HCT116 (cell line): ENCODE results near the gene KCNQ4. TPM values are rescaled to one million over a fixed set of nuclear protein-coding genes. Genes with fewer than 3 reads are reported as not detected.

Source experiments
- ATAC-seq: fragments of 200-7000 bp; cut with Tn5 transposase; 2 replicates; pipeline ENCODE4 v1.9.1; 2020; ENCODE audit warnings: mild to moderate bottlenecking, moderate library complexity
- BruUV-seq: library from RNA; stranded (reverse); fragments of 400-500 nt; replicated peaks from 2 replicates; lab custom pipeline; 2021; lab: Mats Ljungman, UMichigan
- CTCF ChIA-PET: fragments of 300-600 bp; sonication (Branson Sonifier 250); formaldehyde crosslinking; loops from one replicate; lab custom pipeline; 2021; ENCODE audit warnings: antibody characterized with exemption; lab: Charles Lee
- POLR2A ChIA-PET: fragments of 300-600, 350-600 bp; sonication (Branson Sonifier 250); formaldehyde crosslinking; loops from one replicate; lab custom pipeline; 2021; ENCODE audit warnings: antibody characterized with exemption; lab: Charles Lee
- RAD21 ChIA-PET, 2 experiments: fragments of 300-600 bp; sonication (Branson Sonifier 250); formaldehyde crosslinking; loops; one replicate each; lab custom pipeline; 2023; ENCODE audit warnings: low total read pairs in 2 of 2; ENCODE audit not compliant: uncharacterized antibody in 2 of 2, unreplicated experiment in 2 of 2, low non-redundant PET in 1 of 2; lab: Charles Lee
- DNase-seq: peaks from one replicate; pipeline ENCODE4 v3.0.0-alpha.2; 2010; ENCODE audit warnings: low read depth, low spot score
- H2AFZ ChIP-seq: fragments of 200-600 bp; shearing (Covaris generic), sonication (generic); 2 replicates; pipeline ENCODE4 v1.6.1; 2017; ENCODE audit warnings: low read depth, mixed run types, mixed read lengths, antibody characterized with exemption, low read length; ENCODE audit not compliant: poor library complexity, severe bottlenecking
- H3K27ac ChIP-seq: 2 replicates; pipeline ENCODE4 v1.5.1; 2012; ENCODE audit warnings: low read depth, low read length
- H3K27me3 ChIP-seq: fragments of 200-600 bp; sonication (generic); 2 replicates; pipeline ENCODE4 v1.6.1; 2016; ENCODE audit warnings: mixed run types, low read length, mixed read lengths; ENCODE audit not compliant: insufficient read depth
- H3K36me3 ChIP-seq, 2 experiments: fragments of 200-500 bp in 1 of 2; fragments of 200-600 bp in 1 of 2; sonication (Bioruptor generic) in 1 of 2; sonication (generic) in 1 of 2; 2 replicates each; pipeline versions ENCODE4 v1.5.1 to v1.6.1; 2014 to 2016; ENCODE audit warnings: low read length in 2 of 2, inconsistent platforms in 1 of 2, mixed read lengths in 1 of 2, mixed run types in 1 of 2; ENCODE audit not compliant: insufficient read depth in 2 of 2, control insufficient read depth in 1 of 2
- H3K4me1 ChIP-seq, 2 experiments: fragments of 200-600 bp in 1 of 2; sonication (generic) in 1 of 2; 2 replicates each; pipeline versions ENCODE4 v1.5.1 to v1.6.1; 2012 to 2017; ENCODE audit warnings: low read length in 2 of 2, inconsistent platforms in 1 of 2, mild to moderate bottlenecking in 1 of 2, mixed read lengths in 1 of 2, mixed run types in 1 of 2, moderate library complexity in 1 of 2; ENCODE audit not compliant: insufficient read depth in 2 of 2, control insufficient read depth in 1 of 2
- H3K4me2 ChIP-seq: fragments of 200-600 bp; sonication (generic); 2 replicates; pipeline ENCODE4 v1.6.1; 2017; ENCODE audit warnings: mixed run types, low read length, mixed read lengths
- H3K4me3 ChIP-seq, 2 experiments: fragments of 200-600 bp in 1 of 2; sonication (generic) in 1 of 2; replicated peaks in 1 of 2; 2 replicates each; pipeline ENCODE4 v1.5.1; 2011 to 2016; ENCODE audit warnings: low read length in 2 of 2, control low read depth in 1 of 2, low read depth in 1 of 2, mild to moderate bottlenecking in 1 of 2, mixed read lengths in 1 of 2, mixed run types in 1 of 2
- H3K79me2 ChIP-seq: fragments of 200-600 bp; sonication (generic); 2 replicates; pipeline ENCODE4 v1.6.1; 2017; ENCODE audit warnings: mild to moderate bottlenecking, mixed run types, low read length, moderate library complexity, mixed read lengths; ENCODE audit not compliant: insufficient read depth
- H3K9ac ChIP-seq: fragments of 200-600 bp; sonication (generic); 2 replicates; pipeline ENCODE4 v1.6.1; 2016; ENCODE audit warnings: low read length, mixed read lengths
- H3K9me2 ChIP-seq: fragments of 200-600 bp; sonication (generic), shearing (Covaris generic); 2 replicates; pipeline ENCODE4 v1.6.1; 2017; ENCODE audit warnings: mixed run types, mild to moderate bottlenecking, moderate library complexity; ENCODE audit not compliant: insufficient read depth
- H3K9me3 ChIP-seq, 2 experiments: fragments of 200-500 bp in 1 of 2; fragments of 200-600 bp in 1 of 2; sonication (Bioruptor generic) in 1 of 2; sonication (generic) in 1 of 2; 2 replicates each; pipeline ENCODE4 v1.6.1; 2014 to 2017; ENCODE audit warnings: low read length in 2 of 2, mixed read lengths in 2 of 2, inconsistent platforms in 1 of 2, low read depth in 1 of 2, mild to moderate bottlenecking in 1 of 2, mixed run types in 1 of 2, moderate library complexity in 1 of 2; ENCODE audit not compliant: control insufficient read depth in 1 of 2, insufficient read depth in 1 of 2
- H4K20me1 ChIP-seq: fragments of 200-600 bp; sonication (generic), shearing (Covaris generic); 2 replicates; pipeline ENCODE4 v1.6.1; 2017; ENCODE audit warnings: mixed run types, mild to moderate bottlenecking, moderate library complexity; ENCODE audit not compliant: insufficient read depth
- CBX3 ChIP-seq: IDR thresholded peaks from 2 replicates; pipeline ENCODE4 v1.6.1; 2012; ENCODE audit warnings: low read depth
- CEBPB ChIP-seq: IDR thresholded peaks from 2 replicates; pipeline ENCODE4 v1.6.1; 2012; ENCODE audit warnings: low read depth
- EZH2 ChIP-seq: fragments of 200-600 bp; sonication (generic); IDR thresholded peaks from 2 replicates; pipeline ENCODE4 v1.6.1; 2017; ENCODE audit warnings: antibody characterized with exemption, mixed run types
- EZH2phosphoT487 ChIP-seq: fragments of 200-600 bp; IDR thresholded peaks from 2 replicates; pipeline ENCODE4 v1.6.1; 2018; ENCODE audit warnings: antibody characterized with exemption, borderline replicate concordance
- JUND ChIP-seq: IDR thresholded peaks from 2 replicates; pipeline ENCODE4 v1.6.1; 2012
- POLR2A ChIP-seq: IDR thresholded peaks from 2 replicates; pipeline ENCODE4 v1.7.0; 2011; ENCODE audit warnings: borderline replicate concordance; ENCODE audit not compliant: insufficient read depth, insufficient read length; ENCODE audit errors: extremely low read depth
- POLR2AphosphoS5 ChIP-seq: IDR thresholded peaks from 2 replicates; pipeline ENCODE4 v1.6.1; 2011; ENCODE audit warnings: mild to moderate bottlenecking, low read depth, low read length, moderate library complexity
- RAD21 ChIP-seq: IDR thresholded peaks from 2 replicates; pipeline ENCODE4 v1.6.1; 2012; ENCODE audit warnings: low read depth, mild to moderate bottlenecking
- TCF7L2 ChIP-seq: IDR thresholded peaks from 2 replicates; pipeline ENCODE4 v1.7.0; 2011; ENCODE audit warnings: borderline replicate concordance, inconsistent platforms; ENCODE audit not compliant: insufficient read depth, insufficient read length; ENCODE audit errors: extremely low read depth
- ZFX ChIP-seq: fragments of 450-650 bp; IDR thresholded peaks from 2 replicates; pipeline ENCODE4 v1.6.1; 2017
- intact Hi-C: fragments of 100-400 bp; cut with micrococcal nuclease; formaldehyde crosslinking; loops from 2 replicates; pipeline ENCODE4 v1.10.0; 2022
- total RNA-seq: library from RNA; stranded (reverse); gene quantifications from one replicate; pipeline ENCODE4 v1.2.1, GENCODE V29; 2021; ENCODE audit not compliant: unreplicated experiment

The KCNQ4 gene
- total RNA-seq, 1 experiment from 2014 or later: 4.1 TPM

DNA sequence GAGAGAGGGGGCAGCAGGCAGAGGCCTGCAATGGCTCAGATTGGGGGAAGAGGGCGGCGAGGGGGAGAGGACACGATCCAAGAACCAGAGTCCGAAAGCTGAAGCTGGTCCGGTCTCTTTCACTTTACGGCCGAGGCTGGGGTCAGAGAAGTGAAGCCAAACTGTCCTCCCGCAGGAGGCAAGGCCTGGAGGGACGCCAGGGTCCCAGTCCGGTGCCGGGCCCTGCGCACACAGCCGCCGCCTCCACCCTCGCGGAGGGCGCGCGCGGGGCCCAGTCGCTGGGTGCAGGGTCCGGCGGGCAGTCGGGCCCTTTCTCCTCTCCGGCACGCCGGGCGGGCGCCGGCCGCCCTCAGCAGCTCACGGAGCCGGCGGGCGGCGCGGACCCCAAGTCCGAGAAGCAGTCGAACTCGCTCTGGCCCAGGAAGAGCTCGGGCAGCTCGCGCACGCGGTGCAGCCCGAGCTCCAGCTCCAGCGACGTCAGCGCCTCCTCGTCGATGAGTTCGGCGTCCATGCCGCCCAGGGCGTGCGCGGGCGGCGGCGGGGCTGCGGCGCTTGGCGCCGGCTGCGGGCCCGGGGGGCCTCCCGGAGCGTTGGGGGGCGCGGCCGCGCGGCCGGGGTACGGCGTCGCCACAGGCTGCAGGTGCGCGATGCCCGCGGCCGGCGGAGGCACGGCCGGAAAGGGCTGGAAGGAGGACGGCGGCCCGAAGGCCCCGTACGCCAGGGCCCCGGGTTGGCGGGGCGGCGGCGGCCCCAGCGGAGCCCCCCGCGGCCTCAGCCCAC is 77.8 kb downstream of the KCNQ4 start:
- Histone ChIP-seq H3K4me3 (peak overlapping the region; percentile 33 to 62; a peak in 2 of 4 replicates), H3K4me1 (peaks cover 11 to 33% of the 10 kb centered on the region in 2 experiments; a peak in 3 of 4 replicates), H3K9ac (peak overlapping the region; percentile 62), H3K27ac (peak overlapping the region; percentile 40; the same call in 1 of the 2 replicates), H3K9me3 (no peaks in the 10 kb centered on the region), H4K20me1 (no peaks in the 10 kb centered on the region), H3K4me2 (peak overlapping the region; percentile 76), H3K9me2 (no peaks in the 10 kb centered on the region), H3K79me2 (no peaks in the 10 kb centered on the region), H3K36me3 (no peaks in the 10 kb centered on the region), H2AFZ (no peak overlapping the region), H3K27me3 (no peaks in the 10 kb centered on the region)
- ATAC-seq: no peak
- intact Hi-C loops: loop anchor here (1.0 kb wide), 1 partner anchor 91 kb away; no protein-coding TSS in a partner anchor
- ChIA-PET CTCF (interaction anchor here (1.4 to 2.0 kb wide), 6 partner anchors 8 to 94 kb away, joined by 4 to 29 read pairs (median 8); no protein-coding TSS in a partner anchor), POLR2A (interaction anchor here (0.6 to 1.5 kb wide), 5 partner anchors 8 to 90 kb away, joined by 3 to 18 read pairs (median 10); no protein-coding TSS in a partner anchor), RAD21 (interaction anchor here (0.9 to 2.7 kb wide), 6 partner anchors 8 to 142 kb away, joined by 3 to 27 read pairs (median 6); no protein-coding TSS in a partner anchor)
- no peak for DNase-seq
- BruUV-seq: no TSS peak
- TF ChIP-seq POLR2AphosphoS5 (no peak), EZH2 (no peak), CEBPB (no peak), POLR2A (no peak), JUND (no peak), EZH2phosphoT487 (no peak), TCF7L2 (no peak), RAD21 (no peak), ZFX (no peak), CBX3 (no peak)
